ENCODE results near the gene ZBTB12. TPM values are rescaled to one million over a fixed set of nuclear protein-coding genes. Genes with fewer than 3 reads are reported as not detected.
"Not testable (repeated sequence)": the region's sequence is repeated elsewhere in the genome, so short reads cannot be mapped to it uniquely, and the experiment has no call there.

The ZBTB12 gene
- total RNA-seq, 1 donor from 2014 or later, result 3.9 TPM

DNA sequence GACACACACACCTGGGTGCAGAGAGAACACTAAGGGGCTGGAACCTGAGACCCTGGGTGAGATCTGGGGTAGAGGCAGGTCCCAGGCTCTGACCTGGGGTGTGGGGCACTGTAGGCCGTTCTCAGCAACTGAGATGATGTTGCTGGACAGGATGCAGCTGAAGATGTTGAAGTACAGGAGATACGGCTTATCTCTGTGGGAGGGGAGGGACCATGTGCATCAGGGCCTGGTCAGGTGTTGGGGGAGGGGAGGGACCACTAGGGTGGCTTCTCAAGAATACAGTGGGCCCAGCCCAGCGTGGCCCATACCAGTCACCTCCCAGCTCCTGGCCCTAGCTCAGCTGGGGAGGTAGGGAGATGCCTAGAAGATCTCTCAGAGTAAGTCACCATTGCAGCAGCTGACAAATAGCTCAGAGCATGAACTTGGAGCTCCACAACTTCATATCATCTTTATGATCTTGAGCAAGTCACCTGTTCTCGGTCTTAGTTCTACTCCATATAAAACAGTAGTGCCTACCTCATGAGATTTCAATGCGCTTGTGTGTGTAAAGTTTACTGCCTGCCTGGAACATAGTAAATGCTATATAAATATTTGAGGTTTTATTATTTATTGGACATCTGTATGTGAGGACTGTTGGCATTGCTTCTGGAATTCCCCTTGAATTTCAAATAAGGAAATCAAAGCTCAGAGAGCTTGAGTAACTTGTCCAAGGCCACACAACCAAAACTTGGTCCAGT, 26.9 kb downstream of the ZBTB12 start:
- DNase-seq, result no peak

DNA sequence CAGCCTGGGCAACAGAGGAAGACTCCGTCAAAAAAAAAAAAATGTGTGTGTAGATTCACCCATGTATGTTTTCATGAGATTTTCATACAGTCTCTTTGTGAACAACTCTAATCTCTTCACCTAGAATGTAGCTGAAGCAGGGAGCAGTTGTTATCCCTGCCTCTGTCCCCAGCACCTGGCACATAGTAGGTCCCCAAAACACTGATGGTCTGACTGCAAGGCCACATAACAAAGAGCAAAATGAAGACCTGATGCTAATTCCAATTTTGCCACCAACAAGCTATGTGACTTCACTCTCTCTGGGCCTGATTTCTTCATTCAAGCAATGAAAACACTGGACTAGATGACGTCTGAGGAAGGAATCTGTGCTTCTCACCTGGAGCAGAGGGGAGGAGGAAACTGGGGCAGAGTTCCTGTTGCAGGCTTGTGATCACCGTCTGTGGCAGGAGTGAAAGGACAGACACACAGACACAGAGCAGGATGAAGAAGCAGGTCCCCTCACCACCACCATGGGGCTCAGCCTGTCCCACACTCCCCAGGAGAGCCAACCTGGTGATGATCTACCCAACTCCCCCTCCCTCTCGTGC, 27.7 kb downstream of the ZBTB12 start:
- no peak for DNase-seq

DNA sequence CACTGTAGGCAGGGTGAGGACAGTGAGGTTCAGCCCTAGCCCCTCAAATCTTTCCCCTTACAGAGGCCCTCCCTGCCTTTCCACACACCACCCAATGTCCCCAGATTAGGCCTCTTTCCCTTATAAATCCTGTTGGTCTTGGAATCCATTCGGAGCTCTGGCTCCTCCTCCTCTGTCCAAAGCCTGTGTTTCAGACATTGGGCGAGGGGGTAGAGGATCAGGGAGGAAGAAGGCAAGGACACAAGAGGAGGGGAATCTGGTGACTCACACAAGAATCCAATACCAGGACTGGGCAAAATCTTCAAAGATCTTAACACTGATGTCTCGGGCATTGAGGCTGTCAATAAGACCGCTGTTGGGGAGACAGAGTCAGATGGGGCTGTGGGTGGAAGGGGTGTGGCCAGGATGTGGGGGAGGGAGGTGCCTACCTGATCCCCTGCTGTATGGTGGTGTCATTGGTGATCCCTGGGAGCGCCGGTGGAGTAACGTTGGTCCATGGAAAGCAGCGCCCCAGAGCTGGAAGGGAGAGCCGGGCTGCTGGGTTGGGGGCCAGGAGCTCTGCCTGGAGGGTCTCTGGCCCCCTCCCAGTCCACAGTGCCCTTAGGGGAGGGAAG, 30.7 kb downstream of the ZBTB12 start:
- no peak for DNase-seq

DNA sequence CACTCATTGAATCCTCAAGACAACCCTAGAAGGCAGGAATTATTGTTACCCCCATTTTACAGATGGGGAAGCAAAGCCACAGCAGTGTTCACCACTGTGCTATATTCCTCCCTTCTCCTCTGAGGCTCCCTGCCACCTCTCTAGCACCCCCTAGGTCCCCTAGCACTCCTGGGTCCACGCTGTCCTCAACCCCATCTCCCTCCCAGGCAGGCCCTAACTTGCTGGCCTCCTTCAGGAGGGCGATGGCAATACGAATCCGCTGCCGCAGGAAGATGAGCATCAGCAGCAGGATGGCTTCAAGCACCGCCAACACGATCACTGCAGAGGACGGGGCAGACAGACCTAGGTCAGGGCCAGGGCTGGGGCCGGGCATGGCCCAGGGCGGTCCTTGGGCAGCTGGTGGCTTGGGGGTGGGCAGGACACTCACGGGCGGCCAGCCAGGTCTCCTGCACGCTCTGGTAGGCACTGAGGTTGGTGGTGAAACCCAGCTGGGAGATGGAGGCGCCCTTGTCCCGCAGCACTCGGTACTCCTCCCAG, 31.4 kb downstream of the ZBTB12 start:
- no peak for DNase-seq

DNA sequence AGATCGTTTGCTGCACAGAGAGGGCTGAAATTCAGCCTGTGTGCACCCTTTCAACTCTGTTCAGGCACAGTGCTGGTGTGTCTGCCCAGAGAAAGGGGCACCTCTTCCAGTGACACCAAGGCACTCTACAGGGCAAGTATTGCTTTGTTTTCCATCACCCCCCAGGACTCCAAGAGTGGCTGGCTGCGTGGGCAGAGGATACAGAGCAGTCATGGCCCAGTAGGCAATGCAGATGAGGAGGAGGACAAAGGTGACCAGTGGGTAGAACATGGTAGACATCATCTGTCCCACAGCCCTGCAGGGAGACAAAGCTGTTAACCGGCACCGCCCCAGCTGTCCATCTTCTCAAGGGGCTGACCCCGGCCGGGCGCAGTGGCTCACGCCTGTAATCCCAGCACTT, 32.5 kb downstream of the ZBTB12 start:
- no peak for DNase-seq

DNA sequence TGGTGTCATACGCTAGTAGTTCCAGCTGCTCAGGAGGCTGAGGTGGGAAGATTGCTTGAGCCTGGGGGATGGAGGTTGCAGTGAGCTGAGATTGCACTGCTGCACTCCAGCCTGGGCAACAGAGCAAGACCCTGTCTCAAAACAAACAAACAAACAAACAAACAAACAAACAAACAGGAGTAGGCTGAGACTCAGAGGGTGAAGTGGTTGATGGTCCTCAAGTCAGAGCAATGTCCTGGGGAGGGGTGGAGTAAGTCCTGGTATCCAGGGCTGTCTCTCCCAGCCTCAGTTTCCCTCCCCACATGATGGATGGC, 33.3 kb downstream of the ZBTB12 start:
- not testable (repeated sequence) for DNase-seq

DNA sequence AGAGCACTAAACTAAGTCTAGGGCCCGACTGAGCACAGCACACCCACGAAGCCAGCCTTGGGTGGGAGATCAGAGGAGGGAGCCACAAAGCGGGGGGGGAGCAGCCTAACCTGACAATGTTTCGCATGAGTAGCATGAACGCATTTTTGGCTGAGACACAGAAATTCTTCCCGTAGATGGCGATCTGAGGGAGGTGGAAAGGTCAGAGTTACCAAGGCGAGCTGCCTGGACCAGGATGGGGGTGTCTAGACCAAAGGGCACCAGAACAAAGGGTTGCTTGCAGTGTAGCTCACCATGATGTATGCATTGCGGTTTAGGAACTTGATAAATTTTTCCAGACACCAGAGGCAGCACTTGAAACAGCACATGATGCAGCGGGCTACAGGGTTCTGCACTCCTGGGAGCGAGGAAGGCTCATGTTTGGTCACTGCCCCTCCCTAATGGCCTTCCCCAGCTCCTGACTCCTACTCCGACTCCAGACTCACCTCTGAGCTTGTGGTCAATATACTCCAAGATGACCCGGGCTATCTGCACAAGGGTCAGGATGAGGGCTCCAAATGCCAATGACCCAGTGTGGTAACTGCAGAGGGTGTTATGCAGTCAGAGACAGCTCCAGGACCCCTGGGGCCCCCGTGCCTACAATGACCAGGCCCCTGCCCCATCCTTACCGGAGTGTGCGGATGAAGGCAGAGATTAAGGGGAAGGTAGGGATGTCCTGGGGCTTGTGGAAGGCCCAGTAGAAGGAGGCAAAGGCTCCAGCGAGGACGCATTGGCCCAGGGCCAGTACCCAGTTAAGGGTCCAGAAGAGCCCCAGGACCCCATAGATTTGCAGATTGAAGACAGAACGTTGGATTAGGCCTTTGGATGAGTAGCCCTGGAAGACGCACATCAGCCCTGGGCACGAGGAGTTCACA, 36.4 kb downstream of the ZBTB12 start:
- no peak for DNase-seq

DNA sequence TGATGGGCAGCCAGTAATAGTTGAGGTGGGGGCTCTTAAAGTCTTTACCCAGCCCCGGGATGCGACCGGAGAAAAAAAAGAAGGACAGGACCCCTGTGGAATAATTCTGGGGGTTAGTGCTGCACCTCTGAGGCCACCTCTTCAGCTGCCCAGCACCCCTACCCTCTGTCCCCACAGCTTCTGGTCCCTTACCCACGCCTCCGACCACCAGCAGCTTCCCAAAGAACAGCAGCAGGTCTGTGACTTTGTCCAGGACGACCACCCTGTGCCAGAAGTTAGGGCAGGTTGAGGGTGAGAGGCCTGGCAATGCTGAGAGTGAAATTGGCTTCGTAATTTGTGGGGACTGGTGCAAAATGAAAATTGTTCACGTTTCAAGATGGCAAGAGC, 37.1 kb downstream of the ZBTB12 start:
- no peak for DNase-seq

DNA sequence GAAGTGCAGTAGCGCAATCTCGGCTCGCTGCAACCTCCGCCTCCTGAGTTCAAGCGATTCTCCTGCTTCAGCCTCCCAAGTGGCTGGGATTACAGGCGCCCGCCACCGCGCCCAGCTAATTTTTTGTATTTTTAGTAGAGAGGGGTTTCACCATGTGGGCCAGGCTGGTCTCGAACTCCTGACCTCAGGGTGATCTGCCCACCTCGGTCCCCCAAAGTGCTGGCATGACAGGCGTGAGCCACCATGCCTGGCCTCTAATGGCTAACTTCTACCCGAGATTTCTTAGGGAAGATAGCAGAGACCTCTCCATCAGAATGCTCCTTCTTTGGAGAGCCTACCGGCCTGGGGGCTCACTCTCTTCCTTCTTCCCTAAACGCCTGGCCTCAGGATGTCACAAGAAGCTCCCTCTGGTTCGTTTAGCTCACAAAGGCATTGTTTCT, 37.7 kb downstream of the ZBTB12 start:
- DNase-seq, result not testable (repeated sequence)

DNA sequence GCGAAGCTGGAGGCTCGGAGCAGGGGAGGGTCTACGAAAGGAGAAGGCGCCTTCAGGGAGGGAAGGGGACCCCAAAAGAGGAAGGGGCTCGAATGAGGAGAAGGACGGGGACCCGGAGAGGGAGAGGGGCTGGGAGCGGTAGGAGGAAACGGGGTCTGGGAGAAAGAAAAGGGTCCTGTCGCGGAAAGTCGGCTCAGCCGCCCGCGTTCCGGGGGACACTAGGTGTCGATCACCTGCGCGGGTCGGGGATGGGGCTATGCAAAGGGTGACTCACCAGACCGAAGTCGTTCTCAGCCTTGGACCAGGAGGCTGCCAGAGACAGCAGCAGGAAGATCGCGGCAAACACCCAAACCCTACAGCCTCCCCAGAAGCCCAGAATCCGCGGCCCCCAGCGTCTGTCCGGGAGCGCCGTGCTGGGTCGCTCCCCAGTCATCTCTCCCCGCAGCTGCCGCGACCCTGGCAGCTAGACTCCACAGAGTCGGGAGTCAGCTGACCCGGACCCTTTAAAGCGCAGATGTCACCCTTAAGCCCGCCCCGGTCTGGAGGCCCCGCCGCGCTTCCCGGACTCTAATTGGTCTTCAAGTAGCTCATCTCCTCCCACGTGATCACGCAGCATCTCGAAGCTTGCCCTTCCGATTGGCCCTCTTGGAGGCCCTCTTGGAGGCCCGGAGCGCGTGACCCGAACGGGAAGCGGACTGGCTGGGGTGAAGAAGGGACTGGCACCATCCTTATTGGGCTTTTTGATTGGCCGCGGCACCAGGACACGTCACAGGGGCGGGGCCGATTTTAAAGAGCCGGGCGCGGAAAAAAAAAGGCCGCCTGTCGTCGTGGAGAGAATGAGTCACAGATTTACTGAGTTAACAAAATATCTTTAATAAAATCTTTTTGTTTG, 39.3 kb downstream of the ZBTB12 start, which contains the start of gene NEU1:
Gene NEU1, minus strand, starts transcription at position 478 of the 892 bp plus-strand sequence. Its CDS starts 45 bp downstream, at position 433.
- DNase-seq, result peak; percentile 100

DNA sequence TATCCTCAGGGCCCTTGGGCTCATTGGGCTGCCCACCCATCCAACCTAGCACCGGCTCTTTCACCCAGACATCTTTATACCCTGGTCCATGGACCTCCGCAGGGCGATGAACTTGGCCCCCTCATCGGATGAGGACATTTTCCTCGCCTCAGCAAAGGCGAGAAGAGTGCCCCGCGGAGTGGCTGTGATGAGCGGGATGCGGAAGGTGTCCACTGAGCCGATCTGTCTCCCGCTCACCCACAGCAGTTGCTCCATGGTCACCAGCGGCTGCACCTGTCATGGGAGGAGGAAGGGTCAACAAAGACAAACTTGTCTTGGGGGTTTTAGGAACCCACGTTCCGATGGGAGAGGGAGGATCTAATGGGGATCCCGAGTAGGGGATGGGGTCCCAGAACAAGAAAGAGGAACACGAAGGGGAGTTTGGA, 40.0 kb downstream of the ZBTB12 start:
- DNase-seq, result no peak

DNA sequence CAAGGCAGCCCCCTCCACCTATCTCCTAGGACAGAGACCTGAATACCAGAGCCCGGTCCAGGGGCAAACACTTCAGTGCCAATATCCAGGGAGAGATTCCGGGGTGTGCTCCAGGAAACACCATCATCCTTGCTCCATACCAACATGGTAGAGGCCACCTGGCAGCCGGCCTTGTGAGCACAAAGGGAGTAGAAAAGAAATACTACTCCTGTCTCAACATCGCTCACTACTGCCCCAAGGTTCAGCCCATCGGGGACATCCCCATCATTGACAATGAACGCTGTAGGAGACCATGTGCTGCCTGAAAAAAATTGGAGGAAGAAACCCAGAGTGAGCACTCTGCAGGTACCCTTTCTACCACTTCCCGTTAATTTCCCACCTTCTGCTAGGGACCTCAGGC, 40.7 kb downstream of the ZBTB12 start:
- no peak for DNase-seq

DNA sequence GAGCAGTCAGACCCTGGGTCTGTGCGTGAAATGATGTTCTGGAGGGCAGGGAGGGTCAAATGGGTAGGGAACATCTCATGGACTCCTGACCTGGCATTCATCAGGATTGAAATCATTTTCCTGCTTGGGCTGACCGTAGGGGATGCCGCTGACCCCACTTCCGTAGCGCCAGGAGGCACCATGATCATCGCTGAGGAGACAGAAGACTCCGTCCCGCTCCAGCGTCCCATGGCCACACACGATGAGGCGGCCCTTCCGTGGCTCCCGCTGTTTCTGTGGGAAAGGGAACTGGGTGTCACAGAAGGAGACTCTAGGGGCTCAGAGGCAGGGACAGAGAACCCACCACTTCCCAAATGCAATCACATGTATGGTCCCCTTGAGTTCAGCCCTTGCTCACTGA, 41.5 kb downstream of the ZBTB12 start:
- no peak for DNase-seq

DNA sequence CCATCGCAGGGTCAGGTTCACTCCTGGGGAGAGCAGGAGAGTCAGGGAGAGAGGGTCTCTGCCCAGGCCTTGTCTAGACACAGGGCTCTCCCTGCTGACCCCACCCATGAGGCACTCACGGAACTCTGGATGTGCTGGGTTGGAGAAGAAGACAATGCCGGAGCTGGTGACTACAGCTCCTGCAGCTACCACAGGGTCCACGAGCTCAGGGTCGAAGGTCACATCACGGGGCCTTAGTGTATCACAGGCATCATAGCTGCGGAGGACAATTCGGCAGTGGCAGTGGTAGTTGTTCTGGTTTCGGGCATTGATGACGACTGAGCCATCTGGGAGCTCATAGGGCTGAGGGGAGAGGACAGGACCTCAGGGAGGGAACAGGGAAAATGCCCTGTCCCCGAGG, 42.0 kb downstream of the ZBTB12 start:
- no peak for DNase-seq

DNA sequence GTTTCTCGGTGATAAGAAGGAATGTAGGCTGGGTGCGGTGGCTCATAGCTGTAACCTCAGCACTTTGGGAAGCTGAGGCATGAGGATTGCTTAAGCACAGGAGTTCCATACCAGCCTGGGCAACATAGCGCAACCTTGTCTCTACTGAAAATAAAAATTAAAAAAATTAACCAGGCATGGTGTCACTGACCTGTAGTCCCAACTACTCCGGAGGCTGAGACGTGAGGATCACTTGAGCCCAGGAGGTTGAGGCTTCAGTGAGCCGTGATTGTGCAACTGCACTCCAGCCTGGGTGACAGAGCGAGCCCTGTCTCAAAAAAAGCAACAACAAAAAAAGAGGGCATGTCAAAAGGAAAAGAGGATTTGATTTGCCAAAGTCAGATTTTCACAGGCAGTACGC, 43.2 kb downstream of the ZBTB12 start:
- DNase-seq, result no peak

DNA sequence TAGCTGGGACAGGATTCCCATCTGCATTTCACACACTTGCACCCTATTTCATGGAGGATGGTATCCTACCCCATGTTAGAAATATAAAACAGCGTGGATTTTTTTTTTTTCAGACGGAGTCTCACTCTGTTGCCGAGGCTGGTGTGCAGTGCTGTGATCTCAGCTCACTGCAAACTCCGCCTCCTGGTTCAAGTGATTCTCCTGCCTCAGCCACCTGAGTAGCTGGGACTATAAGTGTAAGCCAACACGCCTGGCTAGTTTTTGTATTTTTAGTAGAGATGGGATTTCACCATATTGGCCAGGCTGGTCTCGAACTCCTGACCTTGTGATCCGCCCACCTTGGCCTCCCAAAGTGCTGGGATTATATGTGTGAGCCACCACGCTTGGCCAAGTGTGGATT, 44.1 kb downstream of the ZBTB12 start:
- not testable (repeated sequence) for DNase-seq

DNA sequence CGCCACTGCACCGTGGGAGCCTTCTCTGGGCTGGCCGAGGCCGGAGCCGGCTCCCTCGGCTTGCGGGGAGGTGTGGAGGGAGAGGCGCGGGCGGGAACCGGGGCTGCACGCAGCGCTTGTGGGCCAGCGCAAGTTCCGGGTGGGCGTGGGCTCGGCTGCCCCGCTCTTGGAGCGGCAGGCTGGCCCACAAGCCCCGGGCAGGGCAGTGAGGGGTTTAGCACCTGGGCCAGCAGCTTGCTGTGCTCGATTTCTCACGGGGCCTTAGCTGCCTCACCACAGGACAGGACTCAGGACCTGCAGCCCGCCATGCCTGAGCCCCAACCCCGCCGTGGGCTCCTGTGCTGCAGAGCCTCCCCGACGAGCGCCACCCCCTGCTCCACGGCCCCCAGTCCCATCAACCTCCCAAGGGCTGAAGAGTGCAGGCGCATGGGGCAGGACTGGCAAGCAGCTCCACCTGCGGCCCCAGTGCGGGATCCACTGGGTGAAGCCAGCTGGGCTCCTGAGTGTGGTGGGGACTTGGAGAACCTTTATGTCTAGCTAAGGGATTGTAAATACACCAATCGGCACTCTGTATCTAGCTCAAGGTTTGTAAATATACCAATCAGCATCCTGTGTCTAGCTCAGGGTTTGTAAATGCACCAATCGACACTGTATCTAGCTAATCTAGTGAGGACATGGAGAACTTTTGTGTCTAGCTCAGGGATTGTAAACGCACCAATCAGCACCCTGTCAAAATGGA, 49.7 kb downstream of the ZBTB12 start:
- DNase-seq, result not testable (repeated sequence)

DNA sequence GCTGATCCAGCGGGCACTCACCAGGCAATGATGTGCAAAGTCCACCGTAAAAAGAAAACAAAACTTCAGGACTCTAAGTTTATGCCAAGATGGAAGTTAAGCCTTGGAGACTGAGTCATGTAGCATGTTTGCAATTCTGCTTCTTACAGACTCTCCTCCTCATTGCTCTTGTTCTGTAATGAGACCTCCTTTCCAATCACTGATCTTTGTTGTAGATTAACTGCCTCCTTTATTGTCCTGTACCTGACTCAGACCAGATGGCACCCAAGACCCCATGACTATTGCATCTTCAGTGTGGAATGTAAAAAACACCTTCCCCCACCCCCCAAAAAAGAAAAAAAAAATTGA, 50.4 kb downstream of the ZBTB12 start:
- DNase-seq, result no peak

DNA sequence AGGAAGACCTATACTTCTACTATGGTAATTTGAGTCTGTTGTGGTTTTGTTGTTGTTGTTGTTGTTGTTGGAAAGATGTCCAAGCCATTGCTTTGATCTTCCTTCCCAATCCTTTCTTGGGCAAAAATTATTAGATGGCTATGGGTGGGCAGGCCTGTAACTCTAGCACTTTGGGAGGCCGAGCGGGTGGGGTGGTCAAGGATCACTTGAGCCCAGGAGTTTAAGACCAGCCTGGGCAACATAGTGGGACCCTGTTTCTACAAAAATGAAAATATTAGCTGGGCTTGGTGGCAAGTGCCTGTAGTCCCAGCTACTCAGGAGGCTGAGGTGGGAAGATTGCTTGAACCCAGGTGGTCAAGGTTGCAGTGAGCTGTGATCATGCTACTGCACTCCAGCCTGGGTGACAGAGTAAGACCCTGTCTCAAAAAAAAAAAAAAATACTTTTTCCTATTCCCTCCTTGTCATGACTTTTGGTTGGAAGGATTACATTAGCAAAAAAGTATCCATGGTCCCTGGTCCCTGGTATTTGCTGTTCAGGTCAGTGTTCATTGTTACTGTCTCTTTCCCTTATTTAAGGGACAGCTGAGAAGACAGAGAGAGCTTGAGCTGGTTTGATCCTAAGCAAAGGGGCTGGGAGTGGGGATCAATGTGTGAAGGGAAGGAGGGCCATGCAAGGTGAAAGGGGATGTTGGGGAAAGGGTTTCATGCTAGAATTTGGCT, 51.0 kb downstream of the ZBTB12 start:
- no peak for DNase-seq
